HepG2 (cell line): ENCODE measurements around the gene PRR30. TPM values are rescaled to one million over a fixed set of nuclear protein-coding genes. Genes with fewer than 3 reads are reported as not detected.

Source experiments
- HMG20B ChIP-seq: conservative IDR thresholded peaks from 2 replicates; pipeline ENCODE4 v1.6.1; 2016; ENCODE audit warnings: missing genetic modification reagents, missing compliant biosample characterization
- IKZF5 ChIP-seq: IDR thresholded peaks from 2 replicates; pipeline ENCODE4 v1.6.1; 2018; ENCODE audit warnings: missing genetic modification reagents, mild to moderate bottlenecking, missing compliant biosample characterization
- KDM6A ChIP-seq: IDR thresholded peaks from 2 replicates; pipeline ENCODE4 v1.6.1; 2016; ENCODE audit warnings: low read depth
- MTF1 ChIP-seq: sonication (generic); formaldehyde crosslinking; IDR thresholded peaks from 2 replicates; pipeline ENCODE4 v1.5.0; 2020; ENCODE audit warnings: missing genetic modification reagents
- NFKBIZ ChIP-seq: IDR thresholded peaks from 2 replicates; pipeline ENCODE4 v1.6.1; 2018; ENCODE audit warnings: missing genetic modification reagents, missing compliant biosample characterization
- NFYB ChIP-seq: sonication (generic); formaldehyde crosslinking; IDR thresholded peaks from 2 replicates; pipeline ENCODE4 v1.4.0; 2020; ENCODE audit warnings: missing genetic modification reagents
- PRDM4 ChIP-seq: sonication (generic); formaldehyde crosslinking; IDR thresholded peaks from 2 replicates; pipeline ENCODE4 v1.9.0; 2021; ENCODE audit warnings: missing genetic modification reagents, borderline replicate concordance
- PRMT3 ChIP-seq: sonication (generic); formaldehyde crosslinking; IDR thresholded peaks from 2 replicates; pipeline ENCODE4 v1.8.1; 2022; ENCODE audit warnings: low read depth, mild to moderate bottlenecking, moderate library complexity, missing genetic modification reagents, borderline replicate concordance
- RBAK ChIP-seq: sonication (generic); formaldehyde crosslinking; IDR thresholded peaks from 2 replicates; pipeline ENCODE4 v1.5.1; 2020; ENCODE audit warnings: mild to moderate bottlenecking, missing genetic modification reagents
- SNAPC2 ChIP-seq: sonication (generic); formaldehyde crosslinking; IDR thresholded peaks from 2 replicates; pipeline ENCODE4 v1.8.1; 2022; ENCODE audit warnings: mild to moderate bottlenecking, missing genetic modification reagents
- TCF7L2 ChIP-seq: IDR thresholded peaks from 2 replicates; pipeline ENCODE4 v1.6.1; 2011; ENCODE audit warnings: mild to moderate bottlenecking, low read depth, low read length, moderate library complexity
- ZBTB37 ChIP-seq: sonication (generic); formaldehyde crosslinking; IDR thresholded peaks from 2 replicates; pipeline ENCODE4 v1.4.0; 2020; ENCODE audit warnings: mild to moderate bottlenecking, missing genetic modification reagents
- ZMYM3 ChIP-seq: sonication (generic); formaldehyde crosslinking; IDR thresholded peaks from 2 replicates; pipeline ENCODE4 v1.5.1; 2020; ENCODE audit warnings: mild to moderate bottlenecking, missing genetic modification reagents
- ZNF138 ChIP-seq: sonication (generic); formaldehyde crosslinking; IDR thresholded peaks from 2 replicates; pipeline ENCODE4 v1.5.0; 2020; ENCODE audit warnings: mild to moderate bottlenecking, low read depth, missing genetic modification reagents
- ZNF17 ChIP-seq: sonication (generic); formaldehyde crosslinking; IDR thresholded peaks from 2 replicates; pipeline ENCODE4 v1.5.0; 2020; ENCODE audit warnings: mild to moderate bottlenecking, missing genetic modification reagents
- ZNF20 ChIP-seq: sonication (generic); formaldehyde crosslinking; IDR thresholded peaks from 2 replicates; pipeline ENCODE4 v1.4.0; 2020; ENCODE audit warnings: mild to moderate bottlenecking, moderate library complexity, missing genetic modification reagents
- ZNF83 ChIP-seq: sonication (generic); formaldehyde crosslinking; IDR thresholded peaks from 2 replicates; pipeline ENCODE4 v1.4.0; 2020; ENCODE audit warnings: missing genetic modification reagents, mild to moderate bottlenecking, borderline replicate concordance
- ZNF841 ChIP-seq: sonication (generic); formaldehyde crosslinking; IDR thresholded peaks from 2 replicates; pipeline ENCODE4 v1.8.1; 2023; ENCODE audit warnings: missing genetic modification reagents, borderline replicate concordance
- polyA plus RNA-seq, 8 experiments: library from polyadenylated mRNA; depleted of rRNA in 3 of 8; stranded (reverse) in 7 of 8; unstranded in 1 of 8; fragments of >200 nt; fragmentation: Illumina TruSeq in 4 of 8; extraction: Trizol in 4 of 8; gene quantifications; 2 replicates each; pipeline versions ENCODE4 v1.2.1 to v1.2.3, GENCODE V29; 2011 to 2016; ENCODE audit warnings: low read depth in 4 of 8, missing spikeins in 1 of 8, mixed read lengths in 1 of 8; ENCODE audit not compliant: insufficient read depth in 1 of 8
- total RNA-seq, 5 experiments: library from RNA; depleted of rRNA; stranded (reverse); fragments of >200 nt; fragmentation: Illumina TruSeq; extraction: Trizol; gene quantifications; 2 replicates each; pipeline ENCODE4 v1.2.3, GENCODE V29; 2016; ENCODE audit warnings: low read depth in 1 of 5
- TF ChIP-seq, protein P1 (sequence below): sonication (generic); formaldehyde crosslinking; IDR thresholded peaks from 2 replicates; pipeline ENCODE4 v1.8.0; 2022; ENCODE audit warnings: mild to moderate bottlenecking, missing genetic modification reagents
- TF ChIP-seq, protein P2 (sequence below): sonication (generic); formaldehyde crosslinking; IDR thresholded peaks from 2 replicates; pipeline ENCODE4 v1.8.0; 2022; ENCODE audit warnings: missing genetic modification reagents, mild to moderate bottlenecking, inconsistent platforms, borderline replicate concordance

PRR30 gene
- total and polyA plus RNA-seq, 2 of the 13 experiments (the other 11 are each of a cell fraction or from before 2014, with no cell fraction given), result not detected

DNA sequence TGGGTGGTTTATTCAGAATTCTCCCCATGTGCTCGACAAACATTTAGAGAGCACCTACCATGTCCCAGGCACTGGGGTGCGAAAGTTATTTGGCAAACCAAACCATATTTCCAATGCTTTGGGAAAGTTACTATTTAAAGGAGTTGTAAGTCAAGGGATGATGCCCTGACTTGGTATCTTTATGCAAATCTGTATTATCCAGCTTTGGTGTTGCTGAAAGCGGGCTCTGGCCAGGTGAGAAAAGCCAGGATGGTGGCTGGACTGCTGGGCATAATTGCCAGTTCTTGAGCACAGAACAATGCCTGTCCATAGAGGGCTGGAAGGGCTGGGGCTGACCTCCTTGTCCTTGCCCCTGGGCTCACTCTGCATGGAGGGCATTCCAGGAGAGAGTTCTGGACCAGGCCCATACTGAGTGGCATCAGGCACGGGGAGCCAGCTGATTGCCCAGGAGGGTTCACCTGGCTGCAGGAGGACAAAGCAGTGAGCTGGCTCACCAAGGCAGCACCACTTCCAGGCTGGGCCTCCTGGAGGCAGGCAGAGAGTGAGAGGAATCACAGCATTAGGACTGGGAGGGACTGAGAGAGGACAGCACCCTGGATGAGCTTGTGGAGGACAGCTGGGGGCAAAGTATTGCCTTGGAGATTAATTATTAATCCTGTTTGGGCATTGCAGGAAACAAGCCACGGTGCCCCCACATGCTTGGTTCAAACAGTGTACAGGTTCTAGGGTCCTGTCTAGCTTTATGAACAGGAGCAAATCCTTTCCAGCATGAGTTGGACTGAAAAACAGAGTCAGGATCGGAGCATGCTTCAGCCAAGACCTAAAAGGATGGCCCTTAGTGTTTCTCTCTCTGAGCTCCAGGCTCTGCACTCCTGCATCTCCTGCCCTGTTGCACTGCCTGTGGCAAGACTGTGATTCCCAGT is 45.5 kb downstream of the PRR30 start (continued):
- TF ChIP-seq, protein P1, sequence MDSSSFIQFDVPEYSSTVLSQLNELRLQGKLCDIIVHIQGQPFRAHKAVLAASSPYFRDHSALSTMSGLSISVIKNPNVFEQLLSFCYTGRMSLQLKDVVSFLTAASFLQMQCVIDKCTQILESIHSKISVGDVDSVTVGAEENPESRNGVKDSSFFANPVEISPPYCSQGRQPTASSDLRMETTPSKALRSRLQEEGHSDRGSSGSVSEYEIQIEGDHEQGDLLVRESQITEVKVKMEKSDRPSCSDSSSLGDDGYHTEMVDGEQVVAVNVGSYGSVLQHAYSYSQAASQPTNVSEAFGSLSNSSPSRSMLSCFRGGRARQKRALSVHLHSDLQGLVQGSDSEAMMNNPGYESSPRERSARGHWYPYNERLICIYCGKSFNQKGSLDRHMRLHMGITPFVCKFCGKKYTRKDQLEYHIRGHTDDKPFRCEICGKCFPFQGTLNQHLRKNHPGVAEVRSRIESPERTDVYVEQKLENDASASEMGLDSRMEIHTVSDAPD (CRISPR knock-in tag), result peak; percentile 78; the same call in 1 of the 2 replicates
- TF ChIP-seq ZNF138 (CRISPR knock-in tag), result peak; percentile 78; the same call in 1 of the 2 replicates
- TF ChIP-seq, protein P2, sequence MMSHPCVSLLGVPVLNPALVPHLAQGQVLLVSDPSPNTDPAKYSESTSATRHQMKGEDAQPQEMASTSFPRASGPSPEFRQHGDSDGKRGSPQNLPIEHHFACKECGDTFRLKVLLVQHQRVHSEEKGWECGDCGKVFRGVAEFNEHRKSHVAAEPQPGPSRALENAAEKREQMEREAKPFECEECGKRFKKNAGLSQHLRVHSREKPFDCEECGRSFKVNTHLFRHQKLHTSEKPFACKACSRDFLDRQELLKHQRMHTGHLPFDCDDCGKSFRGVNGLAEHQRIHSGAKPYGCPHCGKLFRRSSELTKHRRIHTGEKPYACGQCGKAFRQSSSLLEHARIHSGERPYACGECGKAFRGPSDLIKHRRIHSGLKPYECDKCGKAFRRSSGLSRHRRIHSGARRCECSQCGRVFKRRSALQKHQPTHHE (CRISPR knock-in tag), result 0 out of 2 replicates have a peak, but pooled peaks have one; percentile 9
- TF ChIP-seq RBAK, result no peak
- no peak for TF ChIP-seq ZNF841 (CRISPR knock-in tag)
- peak; percentile 71; the same call in 1 of the 2 replicates for TF ChIP-seq NFKBIZ (CRISPR knock-in tag)
- peak; percentile 3; the same call in 1 of the 2 replicates for TF ChIP-seq PRMT3 (CRISPR knock-in tag)
- TF ChIP-seq ZMYM3 (CRISPR knock-in tag), result peak; percentile 87
- no peak for TF ChIP-seq ZNF83 (CRISPR knock-in tag)
- TF ChIP-seq KDM6A (CRISPR knock-in tag), result peak; percentile 89
- TF ChIP-seq ZNF20, result no peak
- peak; percentile 47; the same call in 1 of the 2 replicates for TF ChIP-seq SNAPC2 (CRISPR knock-in tag)
- TF ChIP-seq PRDM4 (CRISPR knock-in tag), result no peak
- TF ChIP-seq HMG20B (CRISPR knock-in tag), result peak; percentile 85
- no peak for TF ChIP-seq MTF1 (CRISPR knock-in tag)
- no peak for TF ChIP-seq ZNF17 (CRISPR knock-in tag)
- no peak for TF ChIP-seq NFYB (CRISPR knock-in tag)
- peak; percentile 84; the same call in 1 of the 2 replicates for TF ChIP-seq IKZF5 (CRISPR knock-in tag)
- no peak for TF ChIP-seq TCF7L2
- no peak for TF ChIP-seq ZBTB37 (CRISPR knock-in tag)
